ENCODE results near the gene PSRC1.

PSRC1 gene

GRCh38 chr1:109238382-109238781 lies 44.6 kb downstream of the PSRC1 start:
- H3K9me2 ChIP-seq (replicated peaks; ENCODE audit: low read depth, low read length), result no peaks in the 10 kb centered on the region
- TF ChIP-seq EZH2phosphoT487 (IDR thresholded peaks at IDR 0.05; ENCODE audit: borderline replicate concordance), result no peak
- no peak for TF ChIP-seq CTCF (conservative IDR thresholded peaks at IDR 0.05; ENCODE audit: low read length)

GRCh38 chr1:109237512-109237911 lies 45.4 kb downstream of the PSRC1 start:
- no peak for TF ChIP-seq CTCF (conservative IDR thresholded peaks at IDR 0.05; ENCODE audit: low read length)
- TF ChIP-seq EZH2phosphoT487 (IDR thresholded peaks at IDR 0.05; ENCODE audit: borderline replicate concordance), result no peak
- Histone ChIP-seq H3K36me3 (ENCODE audit: insufficient read depth, low read length) (peaks cover 53% of the 10 kb centered on the region; the same call in 1 of the 2 replicates), H3K9ac (ENCODE audit: low read depth, low read length, poor library complexity, severe bottlenecking) (no peak overlapping the region), H3K4me3 (ENCODE audit: low read length, poor library complexity, severe bottlenecking) (no peak overlapping the region), H4K20me1 (ENCODE audit: insufficient read depth, low read length, poor library complexity, severe bottlenecking) (no peaks in the 10 kb centered on the region), H3K27me3 (ENCODE audit: insufficient read depth, low read length, poor library complexity, severe bottlenecking) (no peaks in the 10 kb centered on the region), H3F3A (ENCODE audit: low read depth) (no peaks in the 10 kb centered on the region), H3K9me3 (ENCODE audit: insufficient read depth, low read depth, low read length) (no peaks in the 10 kb centered on the region), H3K4me1 (ENCODE audit: insufficient read depth, low read length, poor library complexity, severe bottlenecking) (no peaks in the 10 kb centered on the region), H3K9me2 (replicated peaks; ENCODE audit: low read depth, low read length) (no peaks in the 10 kb centered on the region), H3K79me2 (ENCODE audit: insufficient read depth, low read length) (no peaks in the 10 kb centered on the region), H2AFZ (ENCODE audit: low read length) (no peak overlapping the region), H3K4me2 (ENCODE audit: low read depth, low read length, poor library complexity, severe bottlenecking) (no peak overlapping the region)

More at GRCh38 chr1:109238382-109238781, 44.6 kb downstream of the PSRC1 start:
- H4K20me1 ChIP-seq (ENCODE audit: insufficient read depth, low read length, poor library complexity, severe bottlenecking), result no peaks in the 10 kb centered on the region
- no peaks in the 10 kb centered on the region for H3K4me1 ChIP-seq (ENCODE audit: insufficient read depth, low read length, poor library complexity, severe bottlenecking)
- peaks cover 49% of the 10 kb centered on the region; the same call in 1 of the 2 replicates for H3K36me3 ChIP-seq (ENCODE audit: insufficient read depth, low read length)
- no peaks in the 10 kb centered on the region for H3F3A ChIP-seq (ENCODE audit: low read depth)
- H3K27me3 ChIP-seq (ENCODE audit: insufficient read depth, low read length, poor library complexity, severe bottlenecking), result no peaks in the 10 kb centered on the region
- no peaks in the 10 kb centered on the region for H3K79me2 ChIP-seq (ENCODE audit: insufficient read depth, low read length)
- H2AFZ ChIP-seq (ENCODE audit: low read length), result no peak overlapping the region
- H3K9me3 ChIP-seq (ENCODE audit: insufficient read depth, low read depth, low read length), result no peaks in the 10 kb centered on the region
- H3K4me2 ChIP-seq (ENCODE audit: low read depth, low read length, poor library complexity, severe bottlenecking), result no peak overlapping the region
- no peak overlapping the region for H3K9ac ChIP-seq (ENCODE audit: low read depth, low read length, poor library complexity, severe bottlenecking)
- H3K4me3 ChIP-seq (ENCODE audit: low read length, poor library complexity, severe bottlenecking), result no peak overlapping the region

GRCh38 chr1:109235137-109235536 lies 47.8 kb downstream of the PSRC1 start:
- H3K4me1 ChIP-seq (ENCODE audit: insufficient read depth, low read length, poor library complexity, severe bottlenecking), result no peaks in the 10 kb centered on the region
- H2AFZ ChIP-seq (ENCODE audit: low read length), result no peak overlapping the region
- H3K9me3 ChIP-seq (ENCODE audit: insufficient read depth, low read depth, low read length), result no peaks in the 10 kb centered on the region
- H3K79me2 ChIP-seq (ENCODE audit: insufficient read depth, low read length), result no peaks in the 10 kb centered on the region
- H3K4me3 ChIP-seq (ENCODE audit: low read length, poor library complexity, severe bottlenecking), result no peak overlapping the region
- H3F3A ChIP-seq (ENCODE audit: low read depth), result no peaks in the 10 kb centered on the region
- no peaks in the 10 kb centered on the region for H3K9me2 ChIP-seq (replicated peaks; ENCODE audit: low read depth, low read length)
- no peak for TF ChIP-seq EZH2phosphoT487 (IDR thresholded peaks at IDR 0.05; ENCODE audit: borderline replicate concordance)
- TF ChIP-seq CTCF (conservative IDR thresholded peaks at IDR 0.05; ENCODE audit: low read length), result no peak
- H3K27me3 ChIP-seq (ENCODE audit: insufficient read depth, low read length, poor library complexity, severe bottlenecking), result no peaks in the 10 kb centered on the region
- H4K20me1 ChIP-seq (ENCODE audit: insufficient read depth, low read length, poor library complexity, severe bottlenecking), result no peaks in the 10 kb centered on the region
- no peak overlapping the region for H3K9ac ChIP-seq (ENCODE audit: low read depth, low read length, poor library complexity, severe bottlenecking)
- H3K4me2 ChIP-seq (ENCODE audit: low read depth, low read length, poor library complexity, severe bottlenecking), result no peak overlapping the region
- H3K36me3 ChIP-seq (ENCODE audit: insufficient read depth, low read length), result peaks cover 72% of the 10 kb centered on the region; the same call in 1 of the 2 replicates
